ENCODE measurements around the gene CNDP1. TPM values are rescaled to one million over a fixed set of nuclear protein-coding genes. Genes with fewer than 3 reads are reported as not detected.

Gene CNDP1
- total and polyA plus RNA-seq, 4 donors = 0.61 to 2.4 (median 1.2) TPM

DNA sequence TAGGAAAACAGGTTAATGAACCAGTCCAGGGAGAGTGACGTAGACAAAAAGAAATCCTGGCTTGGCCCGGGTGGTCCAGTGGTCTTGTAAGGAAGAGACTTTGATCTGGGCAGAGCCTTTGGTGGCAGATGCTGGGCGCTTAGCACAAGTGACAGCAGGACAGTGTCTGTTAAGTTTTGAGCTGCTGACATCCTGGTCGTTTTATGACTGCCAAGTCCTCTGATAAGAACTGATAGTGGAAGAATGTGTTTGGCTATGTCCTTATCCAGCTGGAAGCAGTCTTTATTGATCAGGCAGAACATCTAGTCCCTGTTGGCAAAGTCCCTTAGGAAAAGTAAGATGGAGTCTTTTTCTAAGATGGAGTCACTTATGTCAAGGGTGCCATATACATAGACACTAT is 36.0 kb downstream of the CNDP1 start:
- no peaks in the 10 kb centered on the region for H3K4me1 ChIP-seq (ENCODE audit: control insufficient read depth, insufficient read depth, low read length)
- DNase-seq (ENCODE audit: low read depth in 4 of 6, low spot score in 6 of 6) = no peak
- peaks cover 3% of the 10 kb centered on the region for H3K9me3 ChIP-seq (ENCODE audit: control insufficient read depth, insufficient read depth, low read length)
- H3K4me3 ChIP-seq (ENCODE audit: low read depth, low read length) = no peak overlapping the region
- no peak overlapping the region for H3K27ac ChIP-seq (ENCODE audit: low read depth, low read length)
- H3K36me3 ChIP-seq (ENCODE audit: control insufficient read depth, insufficient read depth, low read length) = no peaks in the 10 kb centered on the region
- 92% methylated on average over 4 of the region's 4 CpGs for WGBS (ENCODE audit: insufficient coverage)
- H3K27me3 ChIP-seq (ENCODE audit: control insufficient read depth, insufficient read depth, low read length) = no peaks in the 10 kb centered on the region

GRCh38 chr18:74571895-74572680 is 37.8 kb downstream of the CNDP1 start:
- no peak overlapping the region for H3K27ac ChIP-seq (ENCODE audit: low read depth, low read length)
- H3K9me3 ChIP-seq (ENCODE audit: control insufficient read depth, insufficient read depth, low read length) = no peaks in the 10 kb centered on the region
- DNase-seq (ENCODE audit: low read depth in 4 of 6, low spot score in 6 of 6) = no peak
- no peak overlapping the region for H3K4me3 ChIP-seq (ENCODE audit: low read depth, low read length)
- whole genome bisulfite sequencing (ENCODE audit: insufficient coverage) = 86% methylated on average over 10 of the region's 12 CpGs
- no peaks in the 10 kb centered on the region for H3K4me1 ChIP-seq (ENCODE audit: control insufficient read depth, insufficient read depth, low read length)
- no peaks in the 10 kb centered on the region for H3K27me3 ChIP-seq (ENCODE audit: control insufficient read depth, insufficient read depth, low read length)
- no peaks in the 10 kb centered on the region for H3K36me3 ChIP-seq (ENCODE audit: control insufficient read depth, insufficient read depth, low read length)

GRCh38 chr18:74573053-74573452 is 38.8 kb downstream of the CNDP1 start:
- H3K36me3 ChIP-seq (ENCODE audit: control insufficient read depth, insufficient read depth, low read length) = no peaks in the 10 kb centered on the region
- no peaks in the 10 kb centered on the region for H3K27me3 ChIP-seq (ENCODE audit: control insufficient read depth, insufficient read depth, low read length)
- H3K4me1 ChIP-seq (ENCODE audit: control insufficient read depth, insufficient read depth, low read length) = no peaks in the 10 kb centered on the region
- H3K9me3 ChIP-seq (ENCODE audit: control insufficient read depth, insufficient read depth, low read length) = no peaks in the 10 kb centered on the region
- no peak overlapping the region for H3K27ac ChIP-seq (ENCODE audit: low read depth, low read length)
- no peak overlapping the region for H3K4me3 ChIP-seq (ENCODE audit: low read depth, low read length)
- no peak for DNase-seq (ENCODE audit: low read depth in 4 of 6, low spot score in 6 of 6)

GRCh38 chr18:74574916-74575315 is 40.6 kb downstream of the CNDP1 start:
- DNase-seq (ENCODE audit: low read depth in 4 of 6, low spot score in 6 of 6) = no peak
- H3K36me3 ChIP-seq (ENCODE audit: control insufficient read depth, insufficient read depth, low read length) = no peaks in the 10 kb centered on the region
- no peak overlapping the region for H3K4me3 ChIP-seq (ENCODE audit: low read depth, low read length)
- no peaks in the 10 kb centered on the region for H3K27me3 ChIP-seq (ENCODE audit: control insufficient read depth, insufficient read depth, low read length)
- no peaks in the 10 kb centered on the region for H3K4me1 ChIP-seq (ENCODE audit: control insufficient read depth, insufficient read depth, low read length)
- H3K9me3 ChIP-seq (ENCODE audit: control insufficient read depth, insufficient read depth, low read length) = no peaks in the 10 kb centered on the region
- no peak overlapping the region for H3K27ac ChIP-seq (ENCODE audit: low read depth, low read length)
- WGBS (ENCODE audit: insufficient coverage) = 81% methylated on average over 2 of the region's 2 CpGs

DNA sequence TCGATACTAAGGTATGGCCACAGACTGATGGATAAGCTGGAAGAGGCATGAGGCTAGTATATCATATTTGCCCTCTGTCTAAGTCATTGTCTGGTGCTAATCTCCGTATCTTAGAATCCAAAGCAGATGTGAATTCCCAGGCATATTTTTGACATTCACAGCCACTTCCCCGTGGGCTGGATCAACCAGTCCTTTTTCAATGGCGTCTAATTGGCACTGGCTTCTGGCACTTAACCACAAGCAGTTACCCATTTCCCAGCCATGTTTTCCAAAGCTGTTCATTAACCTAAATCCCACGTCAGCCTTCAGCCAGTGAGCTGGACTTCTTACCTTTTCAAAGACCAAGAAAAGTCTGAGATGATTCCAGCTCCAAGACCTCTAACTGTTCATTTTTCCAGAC is 42.7 kb downstream of the CNDP1 start:
- 40% methylated on average over 4 of the region's 5 CpGs for WGBS (ENCODE audit: insufficient coverage)
- Histone ChIP-seq H3K36me3 (ENCODE audit: control insufficient read depth, insufficient read depth, low read length) (no peaks in the 10 kb centered on the region), H3K4me3 (ENCODE audit: low read depth, low read length) (no peak overlapping the region), H3K9me3 (ENCODE audit: control insufficient read depth, insufficient read depth, low read length) (no peaks in the 10 kb centered on the region), H3K27me3 (ENCODE audit: control insufficient read depth, insufficient read depth, low read length) (no peaks in the 10 kb centered on the region), H3K4me1 (ENCODE audit: control insufficient read depth, insufficient read depth, low read length) (no peaks in the 10 kb centered on the region), H3K27ac (ENCODE audit: low read depth, low read length) (no peak overlapping the region)
- no peak for DNase-seq (ENCODE audit: low read depth in 4 of 6, low spot score in 6 of 6)

DNA sequence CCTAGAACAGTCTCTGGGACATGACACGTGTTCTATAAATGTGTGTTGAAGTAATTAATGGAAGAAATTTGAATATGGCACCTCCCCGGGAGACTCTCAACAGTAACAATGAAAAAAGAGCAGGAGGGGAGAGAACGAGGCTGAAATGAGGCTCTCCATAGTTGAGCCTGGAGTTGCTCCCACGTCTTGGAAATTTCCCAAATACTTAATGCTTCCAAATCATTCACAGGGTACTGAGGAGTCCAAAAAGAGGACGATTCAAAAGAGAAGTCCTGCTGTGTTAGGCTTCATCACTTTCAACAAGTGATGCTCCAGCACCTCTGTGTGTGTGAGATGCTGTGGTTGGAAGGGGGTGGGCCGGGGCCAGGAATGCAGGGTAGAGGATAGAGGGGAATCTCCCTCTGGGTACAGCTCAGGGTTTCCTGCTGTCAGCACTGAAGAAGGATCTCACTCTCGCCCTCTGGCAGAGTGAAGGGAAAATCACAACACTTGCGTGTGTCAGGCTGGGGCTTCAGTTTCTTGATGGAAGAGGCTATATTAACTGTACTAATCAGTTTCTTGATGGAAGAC is 45.3 kb downstream of the CNDP1 start:
- Histone ChIP-seq H3K9me3 (ENCODE audit: control insufficient read depth, insufficient read depth, low read length) (no peaks in the 10 kb centered on the region), H3K4me1 (ENCODE audit: control insufficient read depth, insufficient read depth, low read length) (no peaks in the 10 kb centered on the region), H3K36me3 (ENCODE audit: control insufficient read depth, insufficient read depth, low read length) (no peaks in the 10 kb centered on the region), H3K27ac (ENCODE audit: low read depth, low read length) (no peak overlapping the region), H3K27me3 (ENCODE audit: control insufficient read depth, insufficient read depth, low read length) (no peaks in the 10 kb centered on the region), H3K4me3 (ENCODE audit: low read depth, low read length) (no peak overlapping the region)
- 33% methylated on average over 3 of the region's 8 CpGs for WGBS (ENCODE audit: insufficient coverage)
- no peak for DNase-seq (ENCODE audit: low read depth in 4 of 6, low spot score in 6 of 6)

DNA sequence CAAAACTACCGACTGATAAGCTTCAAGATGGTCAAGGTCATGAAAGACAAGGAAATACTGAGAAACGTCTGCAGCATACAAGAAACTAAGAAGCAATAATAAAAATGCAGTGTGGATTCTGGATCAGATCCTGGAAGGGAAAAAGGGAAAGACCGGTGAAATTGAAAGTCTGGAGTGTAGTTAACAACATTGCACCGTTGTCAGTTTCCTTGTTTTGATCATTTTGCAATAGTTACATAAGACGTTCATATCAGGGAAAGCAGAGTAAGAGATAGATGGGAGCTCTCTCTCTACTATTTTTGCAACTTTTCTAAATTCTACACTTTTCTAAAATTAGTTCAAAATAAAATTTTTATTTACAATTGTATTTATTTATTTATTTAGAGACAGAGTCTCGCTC is 48.3 kb downstream of the CNDP1 start:
- no peak overlapping the region for H3K4me3 ChIP-seq (ENCODE audit: low read depth, low read length)
- H3K36me3 ChIP-seq (ENCODE audit: control insufficient read depth, insufficient read depth, low read length) = no peaks in the 10 kb centered on the region
- H3K27me3 ChIP-seq (ENCODE audit: control insufficient read depth, insufficient read depth, low read length) = no peaks in the 10 kb centered on the region
- no peaks in the 10 kb centered on the region for H3K9me3 ChIP-seq (ENCODE audit: control insufficient read depth, insufficient read depth, low read length)
- no peaks in the 10 kb centered on the region for H3K4me1 ChIP-seq (ENCODE audit: control insufficient read depth, insufficient read depth, low read length)
- H3K27ac ChIP-seq (ENCODE audit: low read depth, low read length) = no peak overlapping the region
- 100% methylated on average over 2 of the region's 6 CpGs for WGBS (ENCODE audit: insufficient coverage)
- no peak for DNase-seq (ENCODE audit: low read depth in 4 of 6, low spot score in 6 of 6)

- Histone ChIP-seq H3K27me3 (ENCODE audit: control insufficient read depth, insufficient read depth, low read length) (no peaks in the 10 kb centered on the region), H3K4me3 (ENCODE audit: low read depth, low read length) (no peak overlapping the region), H3K4me1 (ENCODE audit: control insufficient read depth, insufficient read depth, low read length) (no peaks in the 10 kb centered on the region), H3K27ac (ENCODE audit: low read depth, low read length) (no peak overlapping the region), H3K36me3 (ENCODE audit: control insufficient read depth, insufficient read depth, low read length) (no peaks in the 10 kb centered on the region), H3K9me3 (ENCODE audit: control insufficient read depth, insufficient read depth, low read length) (no peaks in the 10 kb centered on the region)
- no peak for DNase-seq (ENCODE audit: low read depth in 4 of 6, low spot score in 6 of 6)
- 80% methylated on average over 8 of the region's 8 CpGs for WGBS (ENCODE audit: insufficient coverage)
Observed at GRCh38 chr18:74587441-74587840, 53.1 kb downstream of the CNDP1 start.

GRCh38 chr18:74589021-74589420 is 54.7 kb downstream of the CNDP1 start:
- H3K4me3 ChIP-seq (ENCODE audit: low read depth, low read length) = no peak overlapping the region
- no peaks in the 10 kb centered on the region for H3K36me3 ChIP-seq (ENCODE audit: control insufficient read depth, insufficient read depth, low read length)
- no peaks in the 10 kb centered on the region for H3K9me3 ChIP-seq (ENCODE audit: control insufficient read depth, insufficient read depth, low read length)
- WGBS (ENCODE audit: insufficient coverage) = 82% methylated on average over 4 of the region's 6 CpGs
- DNase-seq (ENCODE audit: low read depth in 4 of 6, low spot score in 6 of 6) = no peak
- no peak overlapping the region for H3K27ac ChIP-seq (ENCODE audit: low read depth, low read length)
- no peaks in the 10 kb centered on the region for H3K4me1 ChIP-seq (ENCODE audit: control insufficient read depth, insufficient read depth, low read length)
- no peaks in the 10 kb centered on the region for H3K27me3 ChIP-seq (ENCODE audit: control insufficient read depth, insufficient read depth, low read length)

DNA sequence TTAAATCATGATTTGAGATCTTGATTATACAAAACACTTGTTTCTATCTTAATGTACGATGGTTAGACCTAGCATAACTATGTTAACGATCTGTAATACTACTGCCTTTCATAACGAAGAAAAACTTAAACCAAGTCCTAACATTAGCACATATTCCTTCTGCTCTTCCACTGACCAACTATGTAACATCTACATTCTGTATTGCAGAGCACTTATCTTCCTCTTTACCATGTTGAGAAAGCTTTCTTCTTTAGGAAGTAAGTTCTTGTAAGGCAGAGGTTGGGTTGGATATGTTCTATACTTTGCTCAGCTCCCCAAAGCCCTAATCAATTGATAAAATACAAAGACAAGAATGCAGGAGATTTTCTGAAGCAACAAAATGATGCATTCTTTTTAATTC is 55.5 kb downstream of the CNDP1 start:
- DNase-seq (ENCODE audit: low read depth in 4 of 6, low spot score in 6 of 6) = no peak

More for the DNA sequence above, 55.5 kb downstream of the CNDP1 start:
- 94% methylated on average over 3 of the region's 3 CpGs for WGBS (ENCODE audit: insufficient coverage)
- Histone ChIP-seq H3K36me3 (ENCODE audit: control insufficient read depth, insufficient read depth, low read length) (no peaks in the 10 kb centered on the region), H3K27me3 (ENCODE audit: control insufficient read depth, insufficient read depth, low read length) (no peaks in the 10 kb centered on the region), H3K27ac (ENCODE audit: low read depth, low read length) (no peak overlapping the region), H3K4me3 (ENCODE audit: low read depth, low read length) (no peak overlapping the region), H3K9me3 (ENCODE audit: control insufficient read depth, insufficient read depth, low read length) (no peaks in the 10 kb centered on the region), H3K4me1 (ENCODE audit: control insufficient read depth, insufficient read depth, low read length) (no peaks in the 10 kb centered on the region)
